OCI-LY1 (cell line): ENCODE results near the gene CLEC4A.
"Not testable (repeated sequence)": the region's sequence is repeated elsewhere in the genome, so short reads cannot be mapped to it uniquely, and the experiment has no call there.

Experiments used
- CTCF ChIP-seq: fragments of 200-600 bp; sonication (generic), shearing (Covaris generic); IDR thresholded peaks from 2 replicates; pipeline ENCODE4 v1.5.1; 2017; ENCODE audit warnings: mild to moderate bottlenecking, antibody characterized with exemption, low read length, moderate library complexity, mixed read lengths
- EZH2 ChIP-seq: fragments of 200-600 bp; sonication (generic), shearing (Covaris generic); IDR thresholded peaks from 2 replicates; pipeline ENCODE4 v1.8.0; 2017; ENCODE audit warnings: borderline replicate concordance, mixed run types, mild to moderate bottlenecking, antibody characterized with exemption, low read length, moderate library complexity, mixed read lengths

GRCh38 chr12:8134398-8134930, 11.0 kb downstream of the CLEC4A start:
- TF ChIP-seq EZH2, CTCF: not testable (repeated sequence)
